ENCODE measurements around the gene GLOD4. TPM values are rescaled to one million over a fixed set of nuclear protein-coding genes. Genes with fewer than 3 reads are reported as not detected.

Gene GLOD4
- total and polyA plus RNA-seq, 10 of the 15 experiments (the other 5 are each of a cell fraction or from before 2014, with no cell fraction given) = 40.8 to 107 (median 81.2) TPM

- in situ Hi-C loops (cut with MboI) = no loop called here
- FAIRE-seq = no peak
- Histone ChIP-seq H3K9ac (ENCODE audit: control insufficient read depth, insufficient read depth, low read length) (peak overlapping the region; percentile 91), H4K20me1 (ENCODE audit: control insufficient read depth, insufficient read depth) (no peaks in the 10 kb centered on the region), H3K27me3 (replicated peaks in 1 of 2; ENCODE audit: control insufficient read depth in 2 of 2, insufficient read depth in 2 of 2, low read length in 1 of 2) (no peaks in the 10 kb centered on the region), H3K79me2 (ENCODE audit: control insufficient read depth, insufficient read depth, low read length) (peaks cover 36% of the 10 kb centered on the region), H3K9me3 (replicated peaks; ENCODE audit: control insufficient read depth, insufficient read depth, low read length) (peaks cover 3% of the 10 kb centered on the region; the same call in 1 of the 3 replicates), H2AFZ (ENCODE audit: control insufficient read depth, low read depth, low read length) (peak overlapping the region; percentile 82), H3K4me1 (ENCODE audit: control insufficient read depth, insufficient read depth, low read length) (peaks cover 4% of the 10 kb centered on the region; the same call in 1 of the 2 replicates), H3K4me2 (ENCODE audit: control insufficient read depth, insufficient read depth) (peak overlapping the region; percentile 99), H3K27ac (ENCODE audit: control insufficient read depth, insufficient read depth) (peak overlapping the region; percentile 89), H3K36me3 (ENCODE audit: control insufficient read depth in 2 of 2, insufficient read depth in 2 of 2, low read length in 1 of 2) (peaks cover 3 to 9% of the 10 kb centered on the region in 2 experiments; a peak in 3 of 4 replicates), H3K4me3 (peak overlapping the region; percentile 68)
- CTCF ChIA-PET = interaction anchor here (0.8 to 1.8 kb wide), 12 partner anchors 9 to 340 kb away, joined by 3 to 7 read pairs (median 4); partner anchors contain the start of genes GLOD4 and MRM3
- RAD21 ChIA-PET (ENCODE audit: unreplicated experiment) = interaction anchor here (0.7 to 1.5 kb wide), 5 partner anchors 38 to 340 kb away, joined by 3 to 6 read pairs (median 5); partner anchors contain the start of genes TIMM22 and VPS53
- SMC1A ChIA-PET (ENCODE audit: uncharacterized antibody, unreplicated experiment) = interaction anchor here (0.9 to 1.4 kb wide), 5 partner anchors 9 to 340 kb away, joined by 3 to 5 read pairs (median 4); partner anchors contain the start of genes GLOD4 and MRM3
- 32% methylated on average over 34 of the region's 43 CpGs for WGBS (ENCODE audit: insufficient coverage, insufficient replicate concordance, low lambda C conversion rate, missing lambda C conversion rate)
- intact Hi-C loops (cut with micrococcal nuclease; ENCODE audit: unreplicated experiment) = no loop called here
- no peak for DNase-seq (ENCODE audit: low read depth, low spot score)
- TSS peak; percentile 82 for BruUV-seq (replicated peaks)
- POLR2A ChIA-PET = interaction anchor here (0.9 to 1.2 kb wide), 4 partner anchors 22 to 38 kb away, joined by 4 to 9 read pairs (median 7); partner anchors contain the start of genes GLOD4, MRM3 and VPS53
- ATAC-seq = peak; percentile 22
- 0 out of 2 replicates have a peak, but pooled peaks have one; percentile 33 for TF ChIP-seq MLLT1 (IDR thresholded peaks at IDR 0.05)
- TF ChIP-seq REST (IDR thresholded peaks at IDR 0.05; ENCODE audit: low read depth, low read length) = no peak
- no peak for TF ChIP-seq E2F8 (IDR thresholded peaks at IDR 0.05; ENCODE audit: low read depth, partially characterized antibody)
- TF ChIP-seq KAT2A (conservative IDR thresholded peaks at IDR 0.05; ENCODE audit: control insufficient read depth, low read depth, low read length) = no peak
- no peak for TF ChIP-seq USF1 (IDR thresholded peaks at IDR 0.05; ENCODE audit: borderline replicate concordance, extremely low read length, insufficient read depth, low read depth, low read length)
- no peak for TF ChIP-seq DPF2 (IDR thresholded peaks at IDR 0.05)
- no peak for TF ChIP-seq BMI1 (IDR thresholded peaks at IDR 0.05; ENCODE audit: borderline replicate concordance)
- no peak for TF ChIP-seq POLR2AphosphoS2 (IDR thresholded peaks at IDR 0.05; ENCODE audit: low read depth, low read length)
- TF ChIP-seq TBL1XR1 (IDR thresholded peaks at IDR 0.05; ENCODE audit: low read depth, low read length) = no peak
Measured at GRCh38 chr17:752620-753219, 29.4 kb downstream of the GLOD4 start.

Data from GM12878 (cell line).